Caco-2 (cell line): ENCODE measurements around the gene RXRA. TPM values are rescaled to one million over a fixed set of nuclear protein-coding genes. Genes with fewer than 3 reads are reported as not detected.

ENCODE experiments used
- BruUV-seq: library from RNA; stranded (reverse); fragments of 400-500 nt; replicated peaks from 2 replicates; lab custom pipeline; 2021; lab: Mats Ljungman, UMichigan
- CTCF ChIA-PET: fragments of 300-600 bp; sonication (Branson Sonifier 250); formaldehyde crosslinking; loops from one replicate; lab custom pipeline; 2022; ENCODE audit warnings: antibody characterized with exemption; lab: Charles Lee
- POLR2A ChIA-PET: fragments of 300-600 bp; sonication (Branson Sonifier 250); formaldehyde crosslinking; loops from one replicate; lab custom pipeline; 2022; ENCODE audit warnings: antibody characterized with exemption; lab: Charles Lee
- DNase-seq, 2 experiments: peaks; one replicate each; pipeline versions ENCODE4 v3.0.0 to v3.0.0-alpha.2; 2020 to 2022
- H3K27me3 ChIP-seq: replicated peaks from 2 replicates; pipeline ENCODE4 v1.6.0; 2011; ENCODE audit warnings: low read length; ENCODE audit not compliant: control insufficient read depth, insufficient read depth
- H3K36me3 ChIP-seq: 2 replicates; pipeline ENCODE4 v1.5.1; 2011; ENCODE audit warnings: low read length; ENCODE audit not compliant: control insufficient read depth, insufficient read depth
- H3K4me1 ChIP-seq: fragments of 250-450 bp; sonication (Bioruptor Pico); 2 replicates; pipeline ENCODE4 v1.5.1; 2020; ENCODE audit warnings: mild to moderate bottlenecking
- H3K4me3 ChIP-seq: 2 replicates; pipeline ENCODE4 v1.5.1; 2011; ENCODE audit warnings: low read depth, mild to moderate bottlenecking, control low read depth, low read length
- H3K9me3 ChIP-seq: fragments of 250-450 bp; sonication (Bioruptor Pico); 2 replicates; pipeline ENCODE4 v1.5.1; 2020; ENCODE audit warnings: mild to moderate bottlenecking, moderate library complexity
- H3K27ac Mint-ChIP-seq: one replicate; pipeline ENCODE4 v1.8.0; 2022; ENCODE audit warnings: mixed read lengths; ENCODE audit not compliant: unreplicated experiment
- H3K27me3 Mint-ChIP-seq: one replicate; pipeline ENCODE4 v1.8.0; 2022; ENCODE audit warnings: mixed read lengths; ENCODE audit not compliant: insufficient read depth, unreplicated experiment
- H3K36me3 Mint-ChIP-seq: one replicate; pipeline ENCODE4 v1.8.0; 2022; ENCODE audit warnings: mild to moderate bottlenecking, mixed read lengths; ENCODE audit not compliant: insufficient read depth, unreplicated experiment
- H3K4me1 Mint-ChIP-seq: one replicate; pipeline ENCODE4 v1.8.0; 2022; ENCODE audit warnings: low read depth, mixed read lengths; ENCODE audit not compliant: unreplicated experiment
- H3K4me3 Mint-ChIP-seq: one replicate; pipeline ENCODE4 v1.8.0; 2022; ENCODE audit warnings: mild to moderate bottlenecking, moderate library complexity, mixed read lengths; ENCODE audit not compliant: unreplicated experiment
- H3K9me3 Mint-ChIP-seq: one replicate; pipeline ENCODE4 v1.8.0; 2022; ENCODE audit warnings: mixed read lengths; ENCODE audit not compliant: unreplicated experiment
- CTCF ChIP-seq, 2 experiments: fragments of 200-600 bp in 1 of 2; IDR thresholded peaks; 1 replicate in 1 of 2; 2 replicates in 1 of 2; pipeline versions ENCODE4 v1.5.1 to v1.8.0; 2011 to 2022; ENCODE audit warnings: antibody characterized with exemption in 1 of 2, control low read depth in 1 of 2, inconsistent platforms in 1 of 2, low read depth in 1 of 2, low read length in 1 of 2, mild to moderate bottlenecking in 1 of 2, moderate library complexity in 1 of 2; ENCODE audit not compliant: insufficient read depth in 1 of 2, severe bottlenecking in 1 of 2, unreplicated experiment in 1 of 2
- intact Hi-C: fragments of 100-400 bp; cut with micrococcal nuclease; formaldehyde crosslinking; loops from one replicate; pipeline ENCODE4 v1.10.0; 2022; ENCODE audit not compliant: unreplicated experiment
- total RNA-seq: library from RNA; stranded (reverse); gene quantifications from 2 replicates; pipeline ENCODE4 v1.2.3, GENCODE V29; 2022

RXRA gene
- total RNA-seq, 1 experiment from 2014 or later, result 69.1 TPM

DNA sequence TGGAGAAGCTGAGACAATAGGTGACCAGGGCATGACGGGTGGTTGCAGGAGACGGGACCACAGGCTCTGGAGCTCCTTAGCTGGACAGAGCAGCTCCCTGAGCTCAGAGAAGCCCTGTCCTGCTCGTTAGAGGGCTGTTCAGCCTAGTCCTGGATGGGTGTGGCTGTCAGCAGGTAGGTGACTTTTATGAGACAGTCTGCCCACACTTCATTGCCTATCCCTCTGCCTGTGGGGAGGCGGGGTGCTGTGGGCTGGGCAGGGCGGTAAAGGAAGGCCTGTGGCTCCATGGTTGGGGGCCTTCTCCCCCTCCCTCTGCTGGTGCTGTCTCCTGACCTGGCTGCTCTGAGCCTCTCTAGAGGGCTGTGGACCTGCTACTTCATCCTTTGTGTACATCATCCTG, 134.6 kb downstream of the RXRA start:
- peaks cover 4% of the 10 kb centered on the region; the same call in 1 of the 2 replicates for H3K4me1 ChIP-seq
- ChIA-PET CTCF (interaction anchor here (1.3 kb wide), 1 partner anchor 12 kb away, joined by 3 read pairs; no protein-coding TSS in a partner anchor), POLR2A (no interaction called here)
- BruUV-seq, result no TSS peak
- intact Hi-C loops, result no loop called here
- DNase-seq, result no peak
- Mint-ChIP-seq H3K4me3 (no peak overlapping the region), H3K27ac (no peak overlapping the region), H3K4me1 (no peaks in the 10 kb centered on the region), H3K27me3 (no peaks in the 10 kb centered on the region), H3K9me3 (no peaks in the 10 kb centered on the region), H3K36me3 (no peaks in the 10 kb centered on the region)
- no peak for TF ChIP-seq CTCF (IDR thresholded peaks at IDR 0.05; ENCODE audit: insufficient read depth in 1 of 2, low read depth in 1 of 2, low read length in 1 of 2, severe bottlenecking in 1 of 2, unreplicated experiment in 1 of 2)
- H3K27me3 ChIP-seq, result no peaks in the 10 kb centered on the region
- H3K36me3 ChIP-seq, result no peaks in the 10 kb centered on the region
- H3K4me3 ChIP-seq, result no peak overlapping the region
- H3K9me3 ChIP-seq, result no peaks in the 10 kb centered on the region

DNA sequence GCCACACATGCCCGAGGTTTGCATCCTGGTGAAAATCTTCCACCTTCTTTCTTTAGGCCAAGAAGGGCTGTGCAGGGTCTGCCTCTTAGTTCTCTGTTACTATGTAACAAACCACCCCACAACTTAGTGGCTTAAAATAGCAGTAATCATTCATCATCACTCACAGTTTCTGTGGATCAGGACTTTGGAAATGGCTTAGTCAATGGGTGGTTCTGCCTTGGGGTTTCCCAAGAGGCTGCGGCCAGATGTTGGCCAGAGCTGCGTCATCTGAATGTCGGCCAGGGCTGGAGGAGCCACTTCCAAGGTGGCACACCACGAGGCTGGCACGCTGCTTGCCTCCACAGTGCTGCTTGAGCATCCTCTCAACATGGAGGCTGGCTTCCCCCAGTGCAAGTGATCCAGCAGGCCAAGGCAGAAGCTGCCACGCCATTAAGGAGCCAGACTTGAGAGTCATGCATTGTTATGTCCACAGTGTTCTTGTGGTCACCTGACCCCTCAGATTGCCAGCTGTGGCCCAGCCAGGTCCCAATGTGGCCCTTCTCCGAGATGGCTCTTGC, 135.2 kb downstream of the RXRA start:
- CTCF ChIA-PET, result interaction anchor here (0.6 kb wide), 1 partner anchor 361 kb away, joined by 3 read pairs; no protein-coding TSS in a partner anchor
- H3K27ac Mint-ChIP-seq, result no peak overlapping the region
- no peaks in the 10 kb centered on the region for H3K4me1 Mint-ChIP-seq
- intact Hi-C loops, result no loop called here
- BruUV-seq, result no TSS peak
- no peaks in the 10 kb centered on the region for H3K36me3 Mint-ChIP-seq
- no peak overlapping the region for H3K4me3 ChIP-seq
- no peak for TF ChIP-seq CTCF (IDR thresholded peaks at IDR 0.05; ENCODE audit: insufficient read depth in 1 of 2, low read depth in 1 of 2, low read length in 1 of 2, severe bottlenecking in 1 of 2, unreplicated experiment in 1 of 2)
- no peaks in the 10 kb centered on the region for H3K27me3 ChIP-seq
- no peak overlapping the region for H3K4me3 Mint-ChIP-seq
- POLR2A ChIA-PET, result no interaction called here
- no peaks in the 10 kb centered on the region for H3K36me3 ChIP-seq
- no peak for DNase-seq
- H3K4me1 ChIP-seq, result peaks cover 4% of the 10 kb centered on the region; the same call in 1 of the 2 replicates
- no peaks in the 10 kb centered on the region for H3K9me3 Mint-ChIP-seq
- H3K27me3 Mint-ChIP-seq, result no peaks in the 10 kb centered on the region
- no peaks in the 10 kb centered on the region for H3K9me3 ChIP-seq

GRCh38 chr9:134462318-134462717, 136.1 kb downstream of the RXRA start:
- intact Hi-C loops, result no loop called here
- Histone ChIP-seq H3K9me3 (no peaks in the 10 kb centered on the region), H3K4me3 (no peak overlapping the region), H3K36me3 (no peaks in the 10 kb centered on the region), H3K4me1 (no peaks in the 10 kb centered on the region), H3K27me3 (no peaks in the 10 kb centered on the region)
- Mint-ChIP-seq H3K4me1 (no peaks in the 10 kb centered on the region), H3K9me3 (no peaks in the 10 kb centered on the region), H3K4me3 (no peak overlapping the region), H3K36me3 (no peaks in the 10 kb centered on the region), H3K27me3 (no peaks in the 10 kb centered on the region), H3K27ac (no peak overlapping the region)
- DNase-seq, result no peak
- ChIA-PET POLR2A (no interaction called here), CTCF (no interaction called here)
- BruUV-seq, result no TSS peak
- TF ChIP-seq CTCF (IDR thresholded peaks at IDR 0.05; ENCODE audit: insufficient read depth in 1 of 2, low read depth in 1 of 2, low read length in 1 of 2, severe bottlenecking in 1 of 2, unreplicated experiment in 1 of 2), result no peak
